DOHH2 (cell line): ENCODE data around the gene OTX1.

ENCODE experiments used
- H3F3A ChIP-seq: fragments of 200-600 bp; sonication (generic), shearing (Covaris generic); 2 replicates; pipeline ENCODE4 v1.6.0; 2016; ENCODE audit warnings: antibody characterized with exemption, mild to moderate bottlenecking; ENCODE audit not compliant: control insufficient read depth, insufficient read depth
- H3K27ac ChIP-seq: fragments of 200-600 bp; sonication (generic); 2 replicates; pipeline ENCODE4 v1.5.1; 2014; ENCODE audit warnings: low read depth, mild to moderate bottlenecking, low read length, moderate library complexity
- H3K27me3 ChIP-seq: fragments of 200-600 bp; sonication (generic); 2 replicates; pipeline ENCODE4 v1.6.1; 2014; ENCODE audit warnings: mild to moderate bottlenecking, low read length, mixed read lengths; ENCODE audit not compliant: control insufficient read depth
- H3K36me3 ChIP-seq: fragments of 200-600 bp; sonication (generic); 2 replicates; pipeline ENCODE4 v1.6.1; 2014; ENCODE audit warnings: mild to moderate bottlenecking, low read length, moderate library complexity, mixed read lengths; ENCODE audit not compliant: control insufficient read depth
- H3K4me1 ChIP-seq: fragments of 200-600 bp; sonication (generic); 2 replicates; pipeline ENCODE4 v1.6.1; 2014; ENCODE audit warnings: mild to moderate bottlenecking, low read length, mixed read lengths; ENCODE audit not compliant: control insufficient read depth
- H3K4me2 ChIP-seq: fragments of 200-600 bp; sonication (generic); 2 replicates; pipeline ENCODE4 v1.6.0; 2014; ENCODE audit warnings: mild to moderate bottlenecking, low read length, moderate library complexity
- H3K4me3 ChIP-seq: fragments of 200-600 bp; sonication (generic); 2 replicates; pipeline ENCODE4 v1.5.1; 2014; ENCODE audit warnings: mild to moderate bottlenecking, low read length, mixed read lengths
- H3K79me2 ChIP-seq: fragments of 200-600 bp; sonication (generic); 2 replicates; pipeline ENCODE4 v1.6.1; 2014; ENCODE audit warnings: mild to moderate bottlenecking, low read length, mixed read lengths; ENCODE audit not compliant: control insufficient read depth
- H3K9me2 ChIP-seq: fragments of 200-600 bp; sonication (generic); replicated peaks from 2 replicates; pipeline ENCODE4 v1.6.1; 2014; ENCODE audit warnings: mild to moderate bottlenecking, low read length, mixed read lengths; ENCODE audit not compliant: control insufficient read depth
- H3K9me3 ChIP-seq: fragments of 200-600 bp; sonication (generic); 2 replicates; pipeline ENCODE4 v1.6.1; 2014; ENCODE audit warnings: antibody characterized with exemption, low read length, mixed read lengths; ENCODE audit not compliant: control insufficient read depth, insufficient read depth
- H4K20me1 ChIP-seq: fragments of 200-600 bp; sonication (generic); 2 replicates; pipeline ENCODE4 v1.6.0; 2014; ENCODE audit warnings: low read depth, mild to moderate bottlenecking, antibody characterized with exemption, low read length, moderate library complexity; ENCODE audit not compliant: control insufficient read depth, insufficient read depth
- CTCF ChIP-seq: fragments of 200-600 bp; sonication (generic); IDR thresholded peaks from one replicate; pipeline ENCODE4 v1.5.1; 2014; ENCODE audit warnings: antibody characterized with exemption, mild to moderate bottlenecking, low read depth, low read length; ENCODE audit not compliant: poor library complexity, severe bottlenecking
- EZH2phosphoT487 ChIP-seq: fragments of 200-600 bp; sonication (generic); IDR thresholded peaks from 2 replicates; pipeline ENCODE4 v1.6.1; 2017; ENCODE audit warnings: borderline replicate concordance, mild to moderate bottlenecking, antibody characterized with exemption, low read length, moderate library complexity, mixed read lengths

Gene OTX1

GRCh38 chr2:63093502-63093901 is 42.9 kb downstream of the OTX1 start:
- Histone ChIP-seq H3K4me3 (no peak overlapping the region), H3K36me3 (no peaks in the 10 kb centered on the region), H4K20me1 (no peaks in the 10 kb centered on the region), H3K9me2 (no peaks in the 10 kb centered on the region), H3K4me1 (no peaks in the 10 kb centered on the region), H3K27ac (no peak overlapping the region), H3K9me3 (no peaks in the 10 kb centered on the region), H3K4me2 (no peak overlapping the region), H3K79me2 (no peaks in the 10 kb centered on the region), H3K27me3 (no peaks in the 10 kb centered on the region), H3F3A (no peaks in the 10 kb centered on the region)
- TF ChIP-seq EZH2phosphoT487 = no peak
- TF ChIP-seq CTCF = no peak

GRCh38 chr2:63096491-63096890 is 45.9 kb downstream of the OTX1 start:
- H4K20me1 ChIP-seq = no peaks in the 10 kb centered on the region
- no peak overlapping the region for H3K4me3 ChIP-seq
- TF ChIP-seq EZH2phosphoT487 (no peak), CTCF (no peak)
- H3K36me3 ChIP-seq = no peaks in the 10 kb centered on the region
- H3K4me2 ChIP-seq = no peak overlapping the region
- no peaks in the 10 kb centered on the region for H3K9me3 ChIP-seq
- no peaks in the 10 kb centered on the region for H3K4me1 ChIP-seq
- no peaks in the 10 kb centered on the region for H3K27me3 ChIP-seq
- no peak overlapping the region for H3K27ac ChIP-seq
- H3K79me2 ChIP-seq = no peaks in the 10 kb centered on the region
- no peaks in the 10 kb centered on the region for H3K9me2 ChIP-seq
- no peaks in the 10 kb centered on the region for H3F3A ChIP-seq

GRCh38 chr2:63099032-63099431 is 48.4 kb downstream of the OTX1 start:
- no peaks in the 10 kb centered on the region for H3K9me2 ChIP-seq
- no peaks in the 10 kb centered on the region for H3F3A ChIP-seq
- H3K79me2 ChIP-seq = no peaks in the 10 kb centered on the region
- H3K4me3 ChIP-seq = no peak overlapping the region
- H4K20me1 ChIP-seq = no peaks in the 10 kb centered on the region
- H3K9me3 ChIP-seq = peaks cover 5% of the 10 kb centered on the region; the same call in 1 of the 2 replicates
- no peak overlapping the region for H3K27ac ChIP-seq
- H3K4me1 ChIP-seq = no peaks in the 10 kb centered on the region
- no peaks in the 10 kb centered on the region for H3K27me3 ChIP-seq
- H3K36me3 ChIP-seq = no peaks in the 10 kb centered on the region
- H3K4me2 ChIP-seq = no peak overlapping the region
- TF ChIP-seq CTCF = no peak
- TF ChIP-seq EZH2phosphoT487 = no peak

- Histone ChIP-seq H3F3A (no peaks in the 10 kb centered on the region), H3K27me3 (no peaks in the 10 kb centered on the region), H4K20me1 (no peaks in the 10 kb centered on the region), H3K79me2 (no peaks in the 10 kb centered on the region), H3K4me3 (no peak overlapping the region), H3K4me2 (no peak overlapping the region), H3K27ac (no peak overlapping the region), H3K9me3 (peaks cover 5% of the 10 kb centered on the region; the same call in 1 of the 2 replicates), H3K36me3 (no peaks in the 10 kb centered on the region), H3K9me2 (no peaks in the 10 kb centered on the region), H3K4me1 (no peaks in the 10 kb centered on the region)
- TF ChIP-seq CTCF (no peak), EZH2phosphoT487 (no peak)
Measured at GRCh38 chr2:63101954-63102353, 51.3 kb downstream of the OTX1 start.
